Measurements from ENCODE around the gene ELMO1.

DNA sequence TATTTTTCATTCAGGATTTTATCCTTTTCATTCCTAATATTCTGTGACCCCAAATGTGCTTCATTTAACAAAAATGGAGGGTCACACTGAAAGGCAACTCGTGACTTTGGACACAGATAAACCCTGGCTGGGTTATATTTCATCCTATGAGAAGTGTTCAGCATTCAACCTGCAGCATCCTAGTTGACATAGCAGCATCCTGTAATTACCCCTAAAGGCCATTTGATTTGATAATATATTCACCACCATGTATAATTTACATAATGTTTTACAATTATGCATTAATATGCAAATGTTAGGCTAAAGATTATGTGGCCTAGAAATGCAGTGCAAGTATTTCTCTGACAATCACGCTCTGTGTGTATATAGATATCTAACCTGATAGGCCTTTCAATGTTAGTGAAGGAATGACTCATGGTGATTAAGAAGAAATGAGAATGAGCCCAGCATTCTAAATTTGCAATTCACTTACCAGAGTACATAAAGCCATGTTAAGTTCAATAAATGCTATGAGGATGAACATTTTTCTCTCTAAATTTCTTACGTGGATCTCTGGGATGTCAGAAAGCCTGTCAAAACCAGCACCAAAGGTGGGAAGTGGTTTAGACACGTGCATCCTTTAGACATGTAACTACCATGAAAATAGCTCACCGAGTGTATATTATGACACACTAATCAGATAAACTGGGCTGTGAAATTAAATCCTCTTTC, 386.7 kb downstream of the ELMO1 start:
- TF ChIP-seq, protein P1, sequence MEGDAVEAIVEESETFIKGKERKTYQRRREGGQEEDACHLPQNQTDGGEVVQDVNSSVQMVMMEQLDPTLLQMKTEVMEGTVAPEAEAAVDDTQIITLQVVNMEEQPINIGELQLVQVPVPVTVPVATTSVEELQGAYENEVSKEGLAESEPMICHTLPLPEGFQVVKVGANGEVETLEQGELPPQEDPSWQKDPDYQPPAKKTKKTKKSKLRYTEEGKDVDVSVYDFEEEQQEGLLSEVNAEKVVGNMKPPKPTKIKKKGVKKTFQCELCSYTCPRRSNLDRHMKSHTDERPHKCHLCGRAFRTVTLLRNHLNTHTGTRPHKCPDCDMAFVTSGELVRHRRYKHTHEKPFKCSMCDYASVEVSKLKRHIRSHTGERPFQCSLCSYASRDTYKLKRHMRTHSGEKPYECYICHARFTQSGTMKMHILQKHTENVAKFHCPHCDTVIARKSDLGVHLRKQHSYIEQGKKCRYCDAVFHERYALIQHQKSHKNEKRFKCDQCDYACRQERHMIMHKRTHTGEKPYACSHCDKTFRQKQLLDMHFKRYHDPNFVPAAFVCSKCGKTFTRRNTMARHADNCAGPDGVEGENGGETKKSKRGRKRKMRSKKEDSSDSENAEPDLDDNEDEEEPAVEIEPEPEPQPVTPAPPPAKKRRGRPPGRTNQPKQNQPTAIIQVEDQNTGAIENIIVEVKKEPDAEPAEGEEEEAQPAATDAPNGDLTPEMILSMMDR (IDR thresholded peaks at IDR 0.05; ENCODE audit: poor library complexity) = no peak
- no peak for TF ChIP-seq EZH2 (IDR thresholded peaks at IDR 0.05; ENCODE audit: borderline replicate concordance)

All from hepatocyte (in vitro differentiated cells).